Transverse colon (tissue), 4 donors: ENCODE results near the gene ANKRD12. TPM values are rescaled to one million over a fixed set of nuclear protein-coding genes. Genes with fewer than 3 reads are reported as not detected.

Source experiments
- DNase-seq: peaks from one replicate; pipeline ENCODE4 v3.0.0-alpha.2; 2019
- H3K27ac ChIP-seq, 4 donors: fragments of 200-600 bp; sonication (generic); 2 replicates each; pipeline ENCODE4 v1.5.1; 2016 to 2018; ENCODE audit warnings: inconsistent platforms in 4 of 4
- H3K27me3 ChIP-seq: fragments of 200-600 bp; sonication (generic); 2 replicates; pipeline ENCODE4 v1.5.1; 2017; ENCODE audit warnings: inconsistent platforms
- H3K36me3 ChIP-seq, 4 donors: fragments of 200-600 bp; sonication (generic); 2 replicates each; pipeline ENCODE4 v1.5.1; 2017 to 2019; ENCODE audit warnings: inconsistent platforms in 4 of 4
- H3K4me1 ChIP-seq, 4 donors: fragments of 200-600 bp; sonication (generic); 2 replicates each; pipeline ENCODE4 v1.5.1; 2017 to 2020; ENCODE audit warnings: inconsistent platforms in 4 of 4
- H3K4me3 ChIP-seq, 4 donors: fragments of 200-600 bp; sonication (generic); 1 replicate in 1 of 4; 2 replicates in 3 of 4; pipeline versions ENCODE4 v1.5.1 to v1.6.1; 2017 to 2019; ENCODE audit warnings: inconsistent platforms in 4 of 4
- H3K9me3 ChIP-seq, 2 donors: fragments of 200-600 bp; sonication (generic); 2 replicates each; pipeline ENCODE4 v1.5.1; 2017 to 2019; ENCODE audit warnings: inconsistent platforms in 2 of 2
- EP300 ChIP-seq: sonication (generic); formaldehyde crosslinking; IDR thresholded peaks from one replicate; pipeline ENCODE4 v1.6.1; 2017; ENCODE audit warnings: antibody characterized with exemption, low read depth
- POLR2A ChIP-seq: fragments of 450-650 bp; IDR thresholded peaks from one replicate; pipeline ENCODE4 v1.6.1; 2016; ENCODE audit warnings: antibody characterized with exemption, mild to moderate bottlenecking, moderate library complexity
- POLR2AphosphoS5 ChIP-seq, 3 donors: sonication (generic); formaldehyde crosslinking; IDR thresholded peaks; one replicate each; pipeline ENCODE4 v1.6.1; 2016; ENCODE audit warnings: antibody characterized with exemption in 3 of 3
- WGBS, 2 donors: methylation state at CpG; one replicate each; pipeline ENCODE4 v1.1.5; 2018; ENCODE audit warnings: low coverage in 1 of 2; 5-methylcytosine and 5-hydroxymethylcytosine counted together
- in situ Hi-C, 4 donors: fragments of 200-750 bp; cut with MboI; loops; one replicate each; pipeline versions ENCODE4 v1.15.0 to v1.15.1; 2017; ENCODE audit warnings: low sequenced_read_pairs in 3 of 4, low pct_ligation_motif_present in 1 of 4, low pct_unique_long_range_greater_than_20kb in 1 of 4
- intact Hi-C: fragments of 100-400 bp; cut with DNase I; formaldehyde crosslinking; loops from one replicate; pipeline ENCODE4 v1.15.1; 2023; ENCODE audit warnings: low total_unique reads
- total RNA-seq, 4 donors: library from RNA; depleted of rRNA; stranded (reverse); fragments of >200 nt; gene quantifications; one replicate each; pipeline ENCODE4 v1.1.0, GENCODE V29; 2016
- TF ChIP-seq, protein P1 (sequence below), 5 experiments: fragments of 200-600 bp in 3 of 5; fragments of 450-650 bp in 2 of 5; sonication (generic) in 3 of 5; IDR thresholded peaks; 1 replicate in 2 of 5; 2 replicates in 3 of 5; pipeline ENCODE4 v1.5.1; 2016 to 2017; ENCODE audit warnings: antibody characterized with exemption in 5 of 5, inconsistent platforms in 3 of 5, mild to moderate bottlenecking in 2 of 5, moderate library complexity in 1 of 5

The ANKRD12 gene
- total RNA-seq, 4 donors from 2014 or later: 17.5 to 91.8 (median 59.1) TPM

DNA sequence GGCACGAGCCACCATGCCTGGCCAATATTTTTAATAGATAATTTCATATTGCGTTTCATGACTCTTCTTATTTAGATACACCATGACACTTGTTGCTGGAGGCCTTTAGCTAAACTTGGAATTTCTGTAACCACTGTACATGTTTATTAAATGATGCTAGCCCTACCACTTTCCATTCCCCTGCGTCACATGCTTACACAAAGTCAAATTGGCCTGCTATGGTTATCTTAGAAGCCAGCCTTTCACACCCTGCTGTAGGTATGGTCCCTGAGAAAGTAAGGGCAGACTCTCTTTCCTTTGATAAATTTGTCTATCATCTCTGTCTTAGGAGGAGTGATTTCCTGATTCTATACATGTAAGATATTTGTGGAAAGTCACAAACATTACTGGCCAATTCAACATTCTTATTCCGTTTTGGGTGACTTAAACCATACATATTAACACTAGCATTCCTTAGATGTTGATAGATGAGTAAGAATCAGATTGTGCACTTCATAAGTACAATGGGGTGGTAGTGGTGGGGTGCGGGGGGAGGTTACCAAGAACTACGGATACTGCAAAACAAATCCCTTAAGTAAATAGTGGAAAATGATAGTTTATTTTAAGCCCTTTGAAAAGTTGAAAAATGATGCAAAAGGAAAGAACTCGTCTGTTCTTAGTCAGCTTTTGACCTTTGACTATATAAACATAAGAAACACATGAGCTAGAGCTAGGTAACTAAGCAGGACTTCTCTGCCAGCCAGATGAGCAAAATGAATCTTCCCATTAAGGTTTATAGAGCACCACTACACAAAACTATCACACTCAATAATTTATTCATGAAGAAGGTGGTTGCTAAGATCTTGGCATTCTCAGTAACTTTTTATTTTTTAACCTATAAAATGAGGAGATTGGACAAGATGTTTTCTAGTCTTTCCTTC is 42.0 kb upstream of the ANKRD12 start:
- Histone ChIP-seq H3K4me3 (no peak overlapping the region), H3K27ac (peak overlapping the region; percentile 55 to 77 (median 73)), H3K36me3 (no peaks in the 10 kb centered on the region), H3K9me3 (no peaks in the 10 kb centered on the region), H3K27me3 (no peaks in the 10 kb centered on the region), H3K4me1 (peaks cover 7 to 31% (median 11%) of the 10 kb centered on the region in 4 donors)
- TF ChIP-seq POLR2A (no peak), EP300 (no peak), POLR2AphosphoS5 (IDR thresholded peaks at IDR 0.05) (no peak)
- TF ChIP-seq, protein P1, sequence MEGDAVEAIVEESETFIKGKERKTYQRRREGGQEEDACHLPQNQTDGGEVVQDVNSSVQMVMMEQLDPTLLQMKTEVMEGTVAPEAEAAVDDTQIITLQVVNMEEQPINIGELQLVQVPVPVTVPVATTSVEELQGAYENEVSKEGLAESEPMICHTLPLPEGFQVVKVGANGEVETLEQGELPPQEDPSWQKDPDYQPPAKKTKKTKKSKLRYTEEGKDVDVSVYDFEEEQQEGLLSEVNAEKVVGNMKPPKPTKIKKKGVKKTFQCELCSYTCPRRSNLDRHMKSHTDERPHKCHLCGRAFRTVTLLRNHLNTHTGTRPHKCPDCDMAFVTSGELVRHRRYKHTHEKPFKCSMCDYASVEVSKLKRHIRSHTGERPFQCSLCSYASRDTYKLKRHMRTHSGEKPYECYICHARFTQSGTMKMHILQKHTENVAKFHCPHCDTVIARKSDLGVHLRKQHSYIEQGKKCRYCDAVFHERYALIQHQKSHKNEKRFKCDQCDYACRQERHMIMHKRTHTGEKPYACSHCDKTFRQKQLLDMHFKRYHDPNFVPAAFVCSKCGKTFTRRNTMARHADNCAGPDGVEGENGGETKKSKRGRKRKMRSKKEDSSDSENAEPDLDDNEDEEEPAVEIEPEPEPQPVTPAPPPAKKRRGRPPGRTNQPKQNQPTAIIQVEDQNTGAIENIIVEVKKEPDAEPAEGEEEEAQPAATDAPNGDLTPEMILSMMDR (IDR thresholded peaks at IDR 0.05): no peak
- in situ Hi-C loops (loop anchor here in 2 of 4 donors (25.0 kb wide), 1 partner anchor 243 kb away; the partner anchor contains the start of gene TWSG1 (in 2 of the 2)), intact Hi-C loops (no loop called here)
- 51 to 53% methylated on average over 5 to 7 of the region's 7 CpGs for WGBS, 2 donors
- no peak for DNase-seq

DNA sequence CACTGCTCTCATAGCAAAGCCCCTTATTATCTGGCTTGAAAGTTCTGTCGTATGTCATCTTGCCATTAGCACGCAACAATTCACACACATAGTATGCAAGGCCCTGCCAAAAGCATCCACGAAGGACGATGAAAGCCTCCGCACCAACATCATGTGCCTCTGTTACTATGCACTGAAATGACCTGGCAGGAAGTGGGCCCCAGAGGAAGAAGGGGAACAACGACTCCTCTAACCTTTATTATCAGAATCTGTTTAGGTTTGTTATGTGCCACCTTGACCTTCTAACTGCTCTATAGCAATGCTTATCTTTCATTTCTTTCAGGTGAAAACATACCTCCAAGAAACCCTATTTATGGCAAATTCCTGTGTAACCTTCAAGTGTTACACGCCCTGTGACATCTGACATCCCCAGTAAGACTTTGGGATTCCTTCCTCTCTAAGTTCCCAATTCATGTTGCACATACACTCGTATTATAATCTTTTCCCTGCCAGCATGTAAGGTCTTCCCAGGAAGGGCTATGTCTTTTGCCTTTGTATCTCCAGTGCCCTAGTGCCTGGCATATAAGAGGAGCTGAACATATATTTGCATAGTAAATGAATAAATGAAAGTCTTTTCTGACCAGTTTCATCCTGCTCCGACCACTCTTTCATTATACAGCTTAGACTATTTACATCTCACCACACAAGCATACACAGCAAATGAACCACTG is 41.1 kb upstream of the ANKRD12 start:
- no peaks in the 10 kb centered on the region for H3K36me3 ChIP-seq
- DNase-seq: peak; percentile 30
- H3K9me3 ChIP-seq: no peaks in the 10 kb centered on the region
- H3K27ac ChIP-seq: peak overlapping the region; percentile 55 to 77 (median 73)
- H3K4me1 ChIP-seq: peaks cover 7 to 31% (median 11%) of the 10 kb centered on the region in 4 donors
- WGBS, 2 donors: 45 to 65% methylated on average over 5 to 9 of the region's 9 CpGs
- peak in 1 of 3 donors; percentile 23 for TF ChIP-seq POLR2AphosphoS5 (IDR thresholded peaks at IDR 0.05)
- TF ChIP-seq, protein P1 (IDR thresholded peaks at IDR 0.05): no peak
- in situ Hi-C loops: loop anchor here in 2 of 4 donors (25.0 kb wide), 1 partner anchor 242 kb away; the partner anchor contains the start of gene TWSG1 (in 2 of the 2)
- no peak overlapping the region for H3K4me3 ChIP-seq
- intact Hi-C loops: no loop called here
- H3K27me3 ChIP-seq: no peaks in the 10 kb centered on the region

DNA sequence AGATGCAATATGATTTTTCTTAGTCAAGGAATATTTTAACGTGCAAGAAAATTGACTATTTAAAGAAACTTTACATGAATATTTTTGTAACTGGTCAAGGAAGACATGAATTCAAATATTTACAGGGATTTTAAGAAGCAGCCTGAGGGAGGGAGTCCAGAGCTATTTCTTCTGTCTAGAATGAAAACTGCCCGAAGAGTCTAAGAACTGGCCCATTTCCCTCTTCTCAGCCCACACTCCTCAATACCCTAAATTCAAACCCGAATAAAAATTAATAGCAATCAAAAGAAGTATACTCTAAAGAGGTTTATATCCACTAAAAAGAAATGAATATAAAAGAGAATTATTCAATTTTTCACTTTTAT is 40.6 kb upstream of the ANKRD12 start:
- 66 to 83% methylated on average over 3 of the region's 3 CpGs for WGBS, 2 donors
- H3K27ac ChIP-seq: peak overlapping the region; percentile 55 to 77 (median 73)

More for the DNA sequence above, 40.6 kb upstream of the ANKRD12 start:
- no peak overlapping the region for H3K4me3 ChIP-seq
- no peaks in the 10 kb centered on the region for H3K36me3 ChIP-seq
- no peak for TF ChIP-seq POLR2A
- TF ChIP-seq, protein P1 (IDR thresholded peaks at IDR 0.05): no peak
- TF ChIP-seq EP300: no peak
- no peak for TF ChIP-seq POLR2AphosphoS5 (IDR thresholded peaks at IDR 0.05)
- in situ Hi-C loops: loop anchor here in 2 of 4 donors (25.0 kb wide), 1 partner anchor 241 kb away; the partner anchor contains the start of gene TWSG1 (in 2 of the 2)
- H3K27me3 ChIP-seq: no peaks in the 10 kb centered on the region
- H3K9me3 ChIP-seq: no peaks in the 10 kb centered on the region
- no peak for DNase-seq
- H3K4me1 ChIP-seq: peaks cover 7 to 31% (median 11%) of the 10 kb centered on the region in 4 donors
- intact Hi-C loops: no loop called here
